GM23338 (cell line): ENCODE data around the gene KRT78. TPM values are rescaled to one million over a fixed set of nuclear protein-coding genes. Genes with fewer than 3 reads are reported as not detected.

Experiments used
- ATAC-seq: fragments of 200-7000 bp; cut with Tn5 transposase; 3 replicates; pipeline ENCODE4 v1.9.1; 2020
- DNase-seq: peaks from one replicate; pipeline ENCODE4 v3.0.0-alpha.2; 2015; ENCODE audit warnings: low spot score
- H2AFZ ChIP-seq: fragments of 200-600 bp; sonication (generic); 2 replicates; pipeline ENCODE4 v1.8.0; 2016; ENCODE audit warnings: antibody characterized with exemption, mild to moderate bottlenecking, moderate library complexity
- H3F3A ChIP-seq: fragments of 200-600 bp; sonication (generic); replicated peaks from 2 replicates; pipeline ENCODE4 v1.8.0; 2017; ENCODE audit warnings: antibody characterized with exemption, mixed run types, low read depth
- H3K27ac ChIP-seq: fragments of 200-600 bp; sonication (generic); 2 replicates; pipeline ENCODE4 v1.6.1; 2016; ENCODE audit warnings: low read depth
- H3K27me3 ChIP-seq: fragments of 200-600 bp; sonication (generic); 2 replicates; pipeline ENCODE4 v1.8.0; 2016; ENCODE audit warnings: mild to moderate bottlenecking, mixed run types, moderate library complexity; ENCODE audit not compliant: insufficient read depth
- H3K36me3 ChIP-seq: fragments of 200-600 bp; sonication (generic); 2 replicates; pipeline ENCODE4 v1.8.0; 2016; ENCODE audit warnings: mild to moderate bottlenecking; ENCODE audit not compliant: insufficient read depth
- H3K4me1 ChIP-seq: fragments of 200-600 bp; sonication (generic); 2 replicates; pipeline ENCODE4 v1.8.0; 2016; ENCODE audit warnings: mild to moderate bottlenecking, moderate library complexity; ENCODE audit not compliant: insufficient read depth
- H3K4me2 ChIP-seq: fragments of 200-600 bp; sonication (generic); 2 replicates; pipeline ENCODE4 v1.7.1; 2017; ENCODE audit warnings: mixed run types
- H3K4me3 ChIP-seq: fragments of 200-600 bp; sonication (generic); 2 replicates; pipeline ENCODE4 v1.6.1; 2016; ENCODE audit warnings: mixed run types
- H3K79me2 ChIP-seq: fragments of 200-600 bp; sonication (generic); replicated peaks from 2 replicates; pipeline ENCODE4 v1.8.0; 2017; ENCODE audit warnings: mild to moderate bottlenecking; ENCODE audit not compliant: insufficient read depth
- H3K9me2 ChIP-seq: fragments of 200-600 bp; sonication (generic); 2 replicates; pipeline ENCODE4 v1.8.0; 2017; ENCODE audit not compliant: insufficient read depth
- H4K20me1 ChIP-seq: fragments of 200-600 bp; sonication (generic); replicated peaks from 2 replicates; pipeline ENCODE4 v1.8.0; 2017; ENCODE audit warnings: mild to moderate bottlenecking; ENCODE audit not compliant: insufficient read depth
- H3K27ac Mint-ChIP-seq: 2 replicates; pipeline ENCODE4 v1.8.0; 2020; ENCODE audit warnings: inconsistent platforms, mild to moderate bottlenecking, moderate library complexity, mixed read lengths
- H3K27me3 Mint-ChIP-seq: 3 replicates; pipeline ENCODE4 v1.8.0; 2022; ENCODE audit warnings: low read depth, mild to moderate bottlenecking, moderate library complexity, mixed read lengths, inconsistent platforms; ENCODE audit not compliant: insufficient read depth, poor library complexity
- H3K36me3 Mint-ChIP-seq: 3 replicates; pipeline ENCODE4 v1.8.0; 2021; ENCODE audit warnings: low read depth, mild to moderate bottlenecking, inconsistent platforms, moderate library complexity, mixed read lengths
- H3K4me1 Mint-ChIP-seq: 3 replicates; pipeline ENCODE4 v1.8.0; 2020; ENCODE audit warnings: mild to moderate bottlenecking, inconsistent platforms, mixed read lengths
- H3K4me3 Mint-ChIP-seq: 3 replicates; pipeline ENCODE4 v1.8.0; 2021; ENCODE audit warnings: moderate library complexity, mild to moderate bottlenecking, inconsistent platforms, mixed read lengths
- H3K9me3 Mint-ChIP-seq: 3 replicates; pipeline ENCODE4 v1.8.0; 2020; ENCODE audit warnings: moderate library complexity, mild to moderate bottlenecking, inconsistent platforms, mixed read lengths
- CREB1 ChIP-seq: fragments of 250-450 bp; sonication (Bioruptor Pico); IDR thresholded peaks from 2 replicates; pipeline ENCODE4 v1.5.0; 2020; ENCODE audit warnings: low read depth, mild to moderate bottlenecking, moderate library complexity
- EZH2 ChIP-seq: fragments of 200-600 bp; sonication (generic); IDR thresholded peaks from one replicate; pipeline ENCODE4 v1.8.0; 2017; ENCODE audit warnings: antibody characterized with exemption, mild to moderate bottlenecking, low read depth; ENCODE audit not compliant: unreplicated experiment
- EZH2phosphoT487 ChIP-seq: fragments of 200-600 bp; sonication (generic); IDR thresholded peaks from one replicate; pipeline ENCODE4 v1.8.1; 2018; ENCODE audit warnings: antibody characterized with exemption; ENCODE audit not compliant: unreplicated experiment
- JUNB ChIP-seq: IDR thresholded peaks from one replicate; pipeline ENCODE4 v1.6.1; 2016; ENCODE audit warnings: antibody characterized with exemption; ENCODE audit not compliant: unreplicated experiment
- POLR2AphosphoS5 ChIP-seq: IDR thresholded peaks from 2 replicates; pipeline ENCODE4 v1.6.1; 2016; ENCODE audit warnings: antibody characterized with exemption, low read depth
- REST ChIP-seq: IDR thresholded peaks from one replicate; pipeline ENCODE4 v1.6.1; 2018; ENCODE audit warnings: antibody characterized with exemption; ENCODE audit not compliant: unreplicated experiment
- STAT1 ChIP-seq: IDR thresholded peaks from one replicate; pipeline ENCODE4 v1.6.1; 2016; ENCODE audit warnings: antibody characterized with exemption; ENCODE audit not compliant: unreplicated experiment
- polyA plus RNA-seq: library from polyadenylated mRNA; unstranded; fragments of >200 nt; fragmentation: Nextera tagmentation; extraction: Ambion mirVana; gene quantifications from 2 replicates; pipeline ENCODE4 v1.2.1, GENCODE V29; 2016
- total RNA-seq: library from RNA; depleted of rRNA; stranded (reverse); fragments of >200 nt; shearing (Covaris generic); gene quantifications from 2 replicates; pipeline ENCODE4 v1.2.3, GENCODE V29; 2014
- TF ChIP-seq, protein P1 (sequence below): IDR thresholded peaks from 2 replicates; pipeline ENCODE4 v1.6.1; 2016; ENCODE audit warnings: antibody characterized with exemption
- TF ChIP-seq, protein P2 (sequence below): fragments of 250-450 bp; sonication (Bioruptor Pico); IDR thresholded peaks from 2 replicates; pipeline ENCODE4 v1.5.0; 2020; ENCODE audit warnings: mild to moderate bottlenecking, moderate library complexity
- TF ChIP-seq, protein P3 (sequence below), 2 experiments: fragments of 200-600 bp in 1 of 2; sonication (generic) in 1 of 2; conservative IDR thresholded peaks; 2 replicates each; pipeline versions ENCODE4 v1.5.1 to v1.6.1; 2016 to 2017; ENCODE audit warnings: antibody characterized with exemption in 2 of 2, low read depth in 2 of 2, mild to moderate bottlenecking in 2 of 2, moderate library complexity in 1 of 2

Gene KRT78
- total and polyA plus RNA-seq, 2 experiments from 2014 or later: not detected

DNA sequence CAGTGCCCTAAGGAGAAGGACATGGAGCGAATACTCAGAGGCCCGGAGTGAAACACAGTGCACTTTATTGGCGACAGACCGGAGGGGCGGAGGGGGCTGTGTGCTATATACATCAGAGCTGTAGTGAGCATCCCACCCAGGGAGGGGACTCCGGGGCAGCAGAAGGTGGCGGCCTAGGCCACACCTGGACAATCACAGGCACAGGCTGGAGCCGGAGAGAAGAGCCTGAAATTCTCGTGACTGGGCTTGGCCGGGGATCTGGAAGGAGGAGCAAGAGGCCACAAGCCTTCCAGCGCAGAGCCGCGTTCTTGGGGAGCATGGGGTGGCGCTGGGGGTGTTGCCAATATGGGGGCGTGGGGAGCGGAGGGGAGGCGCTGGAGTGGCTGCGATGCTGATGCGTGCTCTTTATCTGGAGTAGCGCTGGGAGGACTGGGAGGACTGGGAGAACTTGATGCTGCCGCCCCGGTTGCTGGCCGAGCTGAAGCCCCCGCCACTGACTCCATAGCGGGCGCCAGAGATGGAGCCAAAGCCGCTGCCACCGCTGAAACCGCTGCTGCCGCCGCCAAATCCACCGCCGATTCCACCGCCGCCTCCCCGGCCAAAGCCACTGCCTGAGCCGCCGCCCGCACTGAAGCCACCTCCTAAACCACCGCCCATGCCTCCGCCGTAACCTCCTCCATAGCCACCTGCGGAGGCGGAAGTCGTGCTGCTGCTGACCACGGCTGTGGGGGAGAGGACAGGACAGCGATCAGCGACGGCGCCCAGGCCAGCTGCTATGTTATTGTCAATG is 59.0 kb downstream of the KRT78 start:
- DNase-seq (peak; percentile 22), ATAC-seq (peak; percentile 84)
- H3F3A ChIP-seq: no peaks in the 10 kb centered on the region
- Mint-ChIP-seq H3K27me3 (peaks cover 13% of the 10 kb centered on the region), H3K27ac (no peak overlapping the region), H3K36me3 (no peaks in the 10 kb centered on the region), H3K9me3 (no peaks in the 10 kb centered on the region), H3K4me3 (peak overlapping the region; percentile 52), H3K4me1 (peaks cover 5% of the 10 kb centered on the region)
- H3K27ac ChIP-seq: no peak overlapping the region
- H4K20me1 ChIP-seq: no peaks in the 10 kb centered on the region
- TF ChIP-seq CREB1 (CRISPR knock-in tag) (no peak), JUNB (no peak), STAT1 (no peak), EZH2 (no peak), EZH2phosphoT487 (no peak), REST (no peak), POLR2AphosphoS5 (no peak)
- TF ChIP-seq, protein P1, sequence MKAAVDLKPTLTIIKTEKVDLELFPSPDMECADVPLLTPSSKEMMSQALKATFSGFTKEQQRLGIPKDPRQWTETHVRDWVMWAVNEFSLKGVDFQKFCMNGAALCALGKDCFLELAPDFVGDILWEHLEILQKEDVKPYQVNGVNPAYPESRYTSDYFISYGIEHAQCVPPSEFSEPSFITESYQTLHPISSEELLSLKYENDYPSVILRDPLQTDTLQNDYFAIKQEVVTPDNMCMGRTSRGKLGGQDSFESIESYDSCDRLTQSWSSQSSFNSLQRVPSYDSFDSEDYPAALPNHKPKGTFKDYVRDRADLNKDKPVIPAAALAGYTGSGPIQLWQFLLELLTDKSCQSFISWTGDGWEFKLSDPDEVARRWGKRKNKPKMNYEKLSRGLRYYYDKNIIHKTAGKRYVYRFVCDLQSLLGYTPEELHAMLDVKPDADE: no peak
- TF ChIP-seq, protein P2, sequence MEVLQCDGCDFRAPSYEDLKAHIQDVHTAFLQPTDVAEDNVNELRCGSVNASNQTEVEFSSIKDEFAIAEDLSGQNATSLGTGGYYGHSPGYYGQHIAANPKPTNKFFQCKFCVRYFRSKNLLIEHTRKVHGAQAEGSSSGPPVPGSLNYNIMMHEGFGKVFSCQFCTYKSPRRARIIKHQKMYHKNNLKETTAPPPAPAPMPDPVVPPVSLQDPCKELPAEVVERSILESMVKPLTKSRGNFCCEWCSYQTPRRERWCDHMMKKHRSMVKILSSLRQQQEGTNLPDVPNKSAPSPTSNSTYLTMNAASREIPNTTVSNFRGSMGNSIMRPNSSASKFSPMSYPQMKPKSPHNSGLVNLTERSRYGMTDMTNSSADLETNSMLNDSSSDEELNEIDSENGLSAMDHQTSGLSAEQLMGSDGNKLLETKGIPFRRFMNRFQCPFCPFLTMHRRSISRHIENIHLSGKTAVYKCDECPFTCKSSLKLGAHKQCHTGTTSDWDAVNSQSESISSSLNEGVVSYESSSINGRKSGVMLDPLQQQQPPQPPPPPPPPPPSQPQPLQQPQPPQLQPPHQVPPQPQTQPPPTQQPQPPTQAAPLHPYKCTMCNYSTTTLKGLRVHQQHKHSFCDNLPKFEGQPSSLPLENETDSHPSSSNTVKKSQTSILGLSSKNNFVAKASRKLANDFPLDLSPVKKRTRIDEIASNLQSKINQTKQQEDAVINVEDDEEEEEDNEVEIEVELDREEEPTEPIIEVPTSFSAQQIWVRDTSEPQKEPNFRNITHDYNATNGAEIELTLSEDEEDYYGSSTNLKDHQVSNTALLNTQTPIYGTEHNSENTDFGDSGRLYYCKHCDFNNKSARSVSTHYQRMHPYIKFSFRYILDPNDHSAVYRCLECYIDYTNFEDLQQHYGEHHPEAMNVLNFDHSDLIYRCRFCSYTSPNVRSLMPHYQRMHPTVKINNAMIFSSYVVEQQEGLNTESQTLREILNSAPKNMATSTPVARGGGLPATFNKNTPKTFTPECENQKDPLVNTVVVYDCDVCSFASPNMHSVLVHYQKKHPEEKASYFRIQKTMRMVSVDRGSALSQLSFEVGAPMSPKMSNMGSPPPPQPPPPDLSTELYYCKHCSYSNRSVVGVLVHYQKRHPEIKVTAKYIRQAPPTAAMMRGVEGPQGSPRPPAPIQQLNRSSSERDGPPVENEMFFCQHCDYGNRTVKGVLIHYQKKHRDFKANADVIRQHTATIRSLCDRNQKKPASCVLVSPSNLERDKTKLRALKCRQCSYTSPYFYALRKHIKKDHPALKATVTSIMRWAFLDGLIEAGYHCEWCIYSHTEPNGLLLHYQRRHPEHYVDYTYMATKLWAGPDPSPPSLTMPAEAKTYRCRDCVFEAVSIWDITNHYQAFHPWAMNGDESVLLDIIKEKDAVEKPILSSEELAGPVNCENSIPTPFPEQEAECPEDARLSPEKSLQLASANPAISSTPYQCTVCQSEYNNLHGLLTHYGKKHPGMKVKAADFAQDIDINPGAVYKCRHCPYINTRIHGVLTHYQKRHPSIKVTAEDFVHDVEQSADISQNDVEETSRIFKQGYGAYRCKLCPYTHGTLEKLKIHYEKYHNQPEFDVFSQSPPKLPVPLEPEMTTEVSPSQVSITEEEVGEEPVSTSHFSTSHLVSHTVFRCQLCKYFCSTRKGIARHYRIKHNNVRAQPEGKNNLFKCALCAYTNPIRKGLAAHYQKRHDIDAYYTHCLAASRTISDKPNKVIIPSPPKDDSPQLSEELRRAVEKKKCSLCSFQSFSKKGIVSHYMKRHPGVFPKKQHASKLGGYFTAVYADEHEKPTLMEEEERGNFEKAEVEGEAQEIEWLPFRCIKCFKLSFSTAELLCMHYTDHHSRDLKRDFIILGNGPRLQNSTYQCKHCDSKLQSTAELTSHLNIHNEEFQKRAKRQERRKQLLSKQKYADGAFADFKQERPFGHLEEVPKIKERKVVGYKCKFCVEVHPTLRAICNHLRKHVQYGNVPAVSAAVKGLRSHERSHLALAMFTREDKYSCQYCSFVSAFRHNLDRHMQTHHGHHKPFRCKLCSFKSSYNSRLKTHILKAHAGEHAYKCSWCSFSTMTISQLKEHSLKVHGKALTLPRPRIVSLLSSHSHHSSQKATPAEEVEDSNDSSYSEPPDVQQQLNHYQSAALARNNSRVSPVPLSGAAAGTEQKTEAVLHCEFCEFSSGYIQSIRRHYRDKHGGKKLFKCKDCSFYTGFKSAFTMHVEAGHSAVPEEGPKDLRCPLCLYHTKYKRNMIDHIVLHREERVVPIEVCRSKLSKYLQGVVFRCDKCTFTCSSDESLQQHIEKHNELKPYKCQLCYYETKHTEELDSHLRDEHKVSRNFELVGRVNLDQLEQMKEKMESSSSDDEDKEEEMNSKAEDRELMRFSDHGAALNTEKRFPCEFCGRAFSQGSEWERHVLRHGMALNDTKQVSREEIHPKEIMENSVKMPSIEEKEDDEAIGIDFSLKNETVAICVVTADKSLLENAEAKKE: no peak
- TF ChIP-seq, protein P3, sequence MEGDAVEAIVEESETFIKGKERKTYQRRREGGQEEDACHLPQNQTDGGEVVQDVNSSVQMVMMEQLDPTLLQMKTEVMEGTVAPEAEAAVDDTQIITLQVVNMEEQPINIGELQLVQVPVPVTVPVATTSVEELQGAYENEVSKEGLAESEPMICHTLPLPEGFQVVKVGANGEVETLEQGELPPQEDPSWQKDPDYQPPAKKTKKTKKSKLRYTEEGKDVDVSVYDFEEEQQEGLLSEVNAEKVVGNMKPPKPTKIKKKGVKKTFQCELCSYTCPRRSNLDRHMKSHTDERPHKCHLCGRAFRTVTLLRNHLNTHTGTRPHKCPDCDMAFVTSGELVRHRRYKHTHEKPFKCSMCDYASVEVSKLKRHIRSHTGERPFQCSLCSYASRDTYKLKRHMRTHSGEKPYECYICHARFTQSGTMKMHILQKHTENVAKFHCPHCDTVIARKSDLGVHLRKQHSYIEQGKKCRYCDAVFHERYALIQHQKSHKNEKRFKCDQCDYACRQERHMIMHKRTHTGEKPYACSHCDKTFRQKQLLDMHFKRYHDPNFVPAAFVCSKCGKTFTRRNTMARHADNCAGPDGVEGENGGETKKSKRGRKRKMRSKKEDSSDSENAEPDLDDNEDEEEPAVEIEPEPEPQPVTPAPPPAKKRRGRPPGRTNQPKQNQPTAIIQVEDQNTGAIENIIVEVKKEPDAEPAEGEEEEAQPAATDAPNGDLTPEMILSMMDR (conservative IDR thresholded peaks at IDR 0.05; ENCODE audit: low read depth in 2 of 2): no peak
- no peaks in the 10 kb centered on the region for H3K79me2 ChIP-seq
- H3K36me3 ChIP-seq: no peaks in the 10 kb centered on the region
- H3K4me3 ChIP-seq: no peak overlapping the region
- peak overlapping the region; percentile 72; the same call in 1 of the 2 replicates for H2AFZ ChIP-seq
- H3K27me3 ChIP-seq: no peaks in the 10 kb centered on the region
- no peak overlapping the region for H3K4me2 ChIP-seq
- H3K4me1 ChIP-seq: no peaks in the 10 kb centered on the region
- peaks cover 7% of the 10 kb centered on the region for H3K9me2 ChIP-seq
